WTC11 (cell line): ENCODE measurements around the gene GPR62. TPM values are rescaled to one million over a fixed set of nuclear protein-coding genes. Genes with fewer than 3 reads are reported as not detected.
A peak's percentile ranks its signal among the peaks of the same experiment; 100 is the strongest.
"Not testable (repeated sequence)": the region's sequence is repeated elsewhere in the genome, so short reads cannot be mapped to it uniquely, and the experiment has no call there.

Source experiments
- ATAC-seq: fragments of 200-7000 bp; cut with Tn5 transposase; 2 replicates; pipeline ENCODE4 v1.10.0; 2021; ENCODE audit warnings: mild to moderate bottlenecking, moderate library complexity
- CTCF ChIA-PET: fragments of 300-600 bp; sonication (Branson Sonifier 250); formaldehyde crosslinking; loops from one replicate; lab custom pipeline; 2021; ENCODE audit warnings: antibody characterized with exemption; lab: Charles Lee
- POLR2A ChIA-PET: fragments of 350-600 bp; sonication (Branson Sonifier 250); formaldehyde crosslinking; loops from one replicate; lab custom pipeline; 2021; ENCODE audit warnings: antibody characterized with exemption; lab: Charles Lee
- DNase-seq: peaks from one replicate; pipeline ENCODE4 v3.0.0; 2021; ENCODE audit warnings: low spot score
- H3K27ac Mint-ChIP-seq: 2 replicates; pipeline ENCODE4 v1.8.0; 2021; ENCODE audit warnings: mixed read lengths
- H3K27me3 Mint-ChIP-seq: 2 replicates; pipeline ENCODE4 v1.8.0; 2021; ENCODE audit warnings: low read depth, mild to moderate bottlenecking, moderate library complexity, mixed read lengths
- H3K36me3 Mint-ChIP-seq: 2 replicates; pipeline ENCODE4 v1.8.0; 2021; ENCODE audit warnings: mixed read lengths
- H3K4me1 Mint-ChIP-seq: 2 replicates; pipeline ENCODE4 v1.8.0; 2022; ENCODE audit warnings: mixed read lengths
- H3K4me3 Mint-ChIP-seq: 2 replicates; pipeline ENCODE4 v1.8.0; 2021; ENCODE audit warnings: mild to moderate bottlenecking, moderate library complexity, mixed read lengths
- H3K9me3 Mint-ChIP-seq: 2 replicates; pipeline ENCODE4 v1.8.0; 2021; ENCODE audit warnings: mixed read lengths
- CBFB ChIP-seq: sonication (generic); formaldehyde crosslinking; IDR thresholded peaks from 2 replicates; pipeline ENCODE4 v1.8.1; 2022; ENCODE audit warnings: mild to moderate bottlenecking, low read depth, missing genetic modification reagents
- FOXJ3 ChIP-seq: sonication (generic); formaldehyde crosslinking; IDR thresholded peaks from 2 replicates; pipeline ENCODE4 v1.9.0; 2021; ENCODE audit warnings: missing genetic modification reagents, mild to moderate bottlenecking, borderline replicate concordance
- FOXP1 ChIP-seq: sonication (generic); formaldehyde crosslinking; IDR thresholded peaks from 2 replicates; pipeline ENCODE4 v1.8.0; 2022; ENCODE audit warnings: missing genetic modification reagents, mild to moderate bottlenecking, moderate library complexity, borderline replicate concordance
- NFYB ChIP-seq: sonication (generic); formaldehyde crosslinking; conservative IDR thresholded peaks from 2 replicates; pipeline ENCODE4 v1.8.0; 2022; ENCODE audit warnings: low read depth, missing genetic modification reagents
- NR2C2 ChIP-seq: sonication (generic); formaldehyde crosslinking; IDR thresholded peaks from 2 replicates; pipeline ENCODE4 v1.8.0; 2022; ENCODE audit warnings: mild to moderate bottlenecking, missing genetic modification reagents
- NR3C1 ChIP-seq: sonication (generic); formaldehyde crosslinking; conservative IDR thresholded peaks from 2 replicates; pipeline ENCODE4 v1.8.1; 2023; ENCODE audit warnings: low read depth, mild to moderate bottlenecking, missing genetic modification reagents
- PRRX2 ChIP-seq: fragments of 250-450 bp; sonication (Bioruptor Pico); IDR thresholded peaks from 2 replicates; pipeline ENCODE4 v1.8.0; 2021; ENCODE audit warnings: mild to moderate bottlenecking
- ZNF396 ChIP-seq: fragments of 250-450 bp; sonication (Bioruptor Pico); IDR thresholded peaks from 2 replicates; pipeline ENCODE4 v1.8.0; 2021; ENCODE audit warnings: mild to moderate bottlenecking, moderate library complexity, borderline replicate concordance
- total RNA-seq: library from RNA; stranded (reverse); gene quantifications from 3 replicates; pipeline ENCODE4 v1.2.3, GENCODE V29; 2021
- TF ChIP-seq, protein P1 (sequence below): sonication (generic); formaldehyde crosslinking; IDR thresholded peaks from 2 replicates; pipeline ENCODE4 v1.8.0; 2022; ENCODE audit warnings: missing genetic modification reagents
- TF ChIP-seq, protein P2 (sequence below): sonication (generic); formaldehyde crosslinking; IDR thresholded peaks from 2 replicates; pipeline ENCODE4 v1.8.1; 2022; ENCODE audit warnings: low read depth, missing genetic modification reagents, borderline replicate concordance
- TF ChIP-seq, protein P3 (sequence below): sonication (generic); formaldehyde crosslinking; IDR thresholded peaks from 2 replicates; pipeline ENCODE4 v1.8.1; 2023; ENCODE audit warnings: mild to moderate bottlenecking, moderate library complexity, missing genetic modification reagents
- TF ChIP-seq, protein P4 (sequence below): sonication (generic); formaldehyde crosslinking; IDR thresholded peaks from 2 replicates; pipeline ENCODE4 v1.8.0; 2023; ENCODE audit warnings: mild to moderate bottlenecking, missing genetic modification reagents

Gene GPR62
- total RNA-seq, 1 experiment from 2014 or later: 0.24 TPM

DNA sequence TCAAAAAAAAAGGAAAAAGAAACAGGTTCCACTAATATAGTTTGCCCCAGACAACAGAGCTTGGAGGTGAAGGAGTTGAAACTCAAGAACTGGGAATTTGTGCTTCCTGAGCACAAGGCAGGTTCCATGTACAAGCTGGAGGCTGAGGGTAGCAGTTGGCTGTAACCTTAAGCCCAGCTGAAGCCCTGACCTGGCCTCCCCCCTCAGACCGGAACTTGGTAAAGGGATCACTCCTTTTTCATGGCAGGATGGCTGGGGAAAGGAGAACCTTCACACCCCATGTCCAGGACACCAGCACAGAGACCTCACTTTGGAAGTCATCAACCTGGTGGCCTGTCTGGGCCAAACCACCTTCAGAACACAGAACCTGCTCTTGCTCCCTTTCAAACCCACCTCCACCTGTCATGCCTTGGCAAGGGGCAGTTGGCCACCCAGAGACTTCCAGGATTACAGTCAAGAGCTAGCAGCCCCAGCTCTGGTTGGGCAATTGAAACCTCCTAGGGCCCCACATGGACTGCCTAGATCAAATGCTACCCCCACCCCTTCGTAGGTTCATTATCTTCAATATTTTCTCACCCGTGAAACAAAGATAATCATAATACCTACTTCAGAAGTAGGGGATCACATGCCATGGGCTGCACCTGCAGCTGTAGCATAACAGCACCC lies 37.0 kb downstream of the GPR62 start (continued):
- TF ChIP-seq, protein P1, sequence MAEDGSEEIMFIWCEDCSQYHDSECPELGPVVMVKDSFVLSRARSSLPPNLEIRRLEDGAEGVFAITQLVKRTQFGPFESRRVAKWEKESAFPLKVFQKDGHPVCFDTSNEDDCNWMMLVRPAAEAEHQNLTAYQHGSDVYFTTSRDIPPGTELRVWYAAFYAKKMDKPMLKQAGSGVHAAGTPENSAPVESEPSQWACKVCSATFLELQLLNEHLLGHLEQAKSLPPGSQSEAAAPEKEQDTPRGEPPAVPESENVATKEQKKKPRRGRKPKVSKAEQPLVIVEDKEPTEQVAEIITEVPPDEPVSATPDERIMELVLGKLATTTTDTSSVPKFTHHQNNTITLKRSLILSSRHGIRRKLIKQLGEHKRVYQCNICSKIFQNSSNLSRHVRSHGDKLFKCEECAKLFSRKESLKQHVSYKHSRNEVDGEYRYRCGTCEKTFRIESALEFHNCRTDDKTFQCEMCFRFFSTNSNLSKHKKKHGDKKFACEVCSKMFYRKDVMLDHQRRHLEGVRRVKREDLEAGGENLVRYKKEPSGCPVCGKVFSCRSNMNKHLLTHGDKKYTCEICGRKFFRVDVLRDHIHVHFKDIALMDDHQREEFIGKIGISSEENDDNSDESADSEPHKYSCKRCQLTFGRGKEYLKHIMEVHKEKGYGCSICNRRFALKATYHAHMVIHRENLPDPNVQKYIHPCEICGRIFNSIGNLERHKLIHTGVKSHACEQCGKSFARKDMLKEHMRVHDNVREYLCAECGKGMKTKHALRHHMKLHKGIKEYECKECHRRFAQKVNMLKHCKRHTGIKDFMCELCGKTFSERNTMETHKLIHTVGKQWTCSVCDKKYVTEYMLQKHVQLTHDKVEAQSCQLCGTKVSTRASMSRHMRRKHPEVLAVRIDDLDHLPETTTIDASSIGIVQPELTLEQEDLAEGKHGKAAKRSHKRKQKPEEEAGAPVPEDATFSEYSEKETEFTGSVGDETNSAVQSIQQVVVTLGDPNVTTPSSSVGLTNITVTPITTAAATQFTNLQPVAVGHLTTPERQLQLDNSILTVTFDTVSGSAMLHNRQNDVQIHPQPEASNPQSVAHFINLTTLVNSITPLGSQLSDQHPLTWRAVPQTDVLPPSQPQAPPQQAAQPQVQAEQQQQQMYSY: no peak
- peak; percentile 19; the same call in 1 of the 2 replicates for TF ChIP-seq PRRX2

DNA sequence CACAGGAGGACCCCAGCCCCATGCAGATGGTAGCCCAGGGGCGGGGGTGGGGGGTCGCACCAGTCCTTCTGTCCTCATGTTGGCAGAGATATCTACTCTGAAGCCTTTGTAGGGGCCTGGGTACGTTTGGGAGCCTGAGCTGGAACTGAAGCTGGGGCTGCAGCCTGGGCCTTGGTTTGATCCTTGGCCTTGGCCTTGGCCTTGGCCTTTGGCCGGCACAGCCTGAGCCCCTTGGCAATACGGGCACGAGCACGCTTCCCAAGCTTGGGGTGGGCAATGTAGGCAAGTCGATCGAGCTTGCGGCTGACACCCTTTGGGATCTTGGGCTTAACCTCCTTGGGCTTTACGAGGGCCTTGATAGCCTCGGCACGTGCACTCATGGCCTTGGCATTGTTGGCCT lies 38.5 kb downstream of the GPR62 start:
- peak overlapping the region; percentile 99 for H3K4me3 Mint-ChIP-seq
- ATAC-seq, H3K27me3 Mint-ChIP-seq, POLR2A ChIA-PET, H3K9me3 Mint-ChIP-seq, DNase-seq: not testable (repeated sequence)
- peaks cover 46% of the 10 kb centered on the region for H3K36me3 Mint-ChIP-seq
- CTCF ChIA-PET: interaction anchor here (4.2 kb wide), 1 partner anchor 11 kb away, joined by 31 read pairs; the partner anchor contains the start of gene ACY1
- H3K27ac Mint-ChIP-seq: peak overlapping the region; percentile 83
- peaks cover 38% of the 10 kb centered on the region for H3K4me1 Mint-ChIP-seq

DNA sequence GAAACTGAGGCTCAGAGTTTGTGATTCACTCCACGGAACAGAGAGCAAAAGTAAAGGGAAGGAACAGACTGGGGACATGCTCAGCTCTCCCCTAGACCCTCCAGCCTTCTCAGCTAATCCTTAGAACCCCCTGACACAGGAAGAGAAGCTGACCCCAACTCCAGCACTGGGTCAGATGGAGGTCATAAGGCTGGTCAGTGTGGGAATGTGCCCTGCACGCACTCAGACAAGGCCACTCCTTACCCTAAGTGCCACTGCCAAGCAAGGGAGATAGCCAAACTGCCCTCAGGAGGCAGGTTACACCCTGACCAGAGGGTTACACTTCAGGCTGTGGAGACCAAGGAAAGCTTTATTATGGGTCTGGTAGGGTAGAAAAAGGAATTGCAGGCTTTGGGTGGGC lies 39.3 kb downstream of the GPR62 start:
- Mint-ChIP-seq H3K27ac (peak overlapping the region; percentile 100), H3K9me3 (0 out of 2 replicates have a peak, but pooled peaks cover 2% of the 10 kb centered on the region), H3K36me3 (peaks cover 46% of the 10 kb centered on the region)
- CTCF ChIA-PET: interaction anchor here (1.7 kb wide), 1 partner anchor 21 kb away, joined by 15 read pairs; the partner anchor contains the start of gene ABHD14B
- TF ChIP-seq, protein P2, sequence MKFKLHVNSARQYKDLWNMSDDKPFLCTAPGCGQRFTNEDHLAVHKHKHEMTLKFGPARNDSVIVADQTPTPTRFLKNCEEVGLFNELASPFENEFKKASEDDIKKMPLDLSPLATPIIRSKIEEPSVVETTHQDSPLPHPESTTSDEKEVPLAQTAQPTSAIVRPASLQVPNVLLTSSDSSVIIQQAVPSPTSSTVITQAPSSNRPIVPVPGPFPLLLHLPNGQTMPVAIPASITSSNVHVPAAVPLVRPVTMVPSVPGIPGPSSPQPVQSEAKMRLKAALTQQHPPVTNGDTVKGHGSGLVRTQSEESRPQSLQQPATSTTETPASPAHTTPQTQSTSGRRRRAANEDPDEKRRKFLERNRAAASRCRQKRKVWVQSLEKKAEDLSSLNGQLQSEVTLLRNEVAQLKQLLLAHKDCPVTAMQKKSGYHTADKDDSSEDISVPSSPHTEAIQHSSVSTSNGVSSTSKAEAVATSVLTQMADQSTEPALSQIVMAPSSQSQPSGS (CRISPR knock-in tag): no peak
- TF ChIP-seq FOXP1 (CRISPR knock-in tag): no peak
- no peak for TF ChIP-seq NR3C1 (CRISPR knock-in tag)
- TF ChIP-seq, protein P3, sequence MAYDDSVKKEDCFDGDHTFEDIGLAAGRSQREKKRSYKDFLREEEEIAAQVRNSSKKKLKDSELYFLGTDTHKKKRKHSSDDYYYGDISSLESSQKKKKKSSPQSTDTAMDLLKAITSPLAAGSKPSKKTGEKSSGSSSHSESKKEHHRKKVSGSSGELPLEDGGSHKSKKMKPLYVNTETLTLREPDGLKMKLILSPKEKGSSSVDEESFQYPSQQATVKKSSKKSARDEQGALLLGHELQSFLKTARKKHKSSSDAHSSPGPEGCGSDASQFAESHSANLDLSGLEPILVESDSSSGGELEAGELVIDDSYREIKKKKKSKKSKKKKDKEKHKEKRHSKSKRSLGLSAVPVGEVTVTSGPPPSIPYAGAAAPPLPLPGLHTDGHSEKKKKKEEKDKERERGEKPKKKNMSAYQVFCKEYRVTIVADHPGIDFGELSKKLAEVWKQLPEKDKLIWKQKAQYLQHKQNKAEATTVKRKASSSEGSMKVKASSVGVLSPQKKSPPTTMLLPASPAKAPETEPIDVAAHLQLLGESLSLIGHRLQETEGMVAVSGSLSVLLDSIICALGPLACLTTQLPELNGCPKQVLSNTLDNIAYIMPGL: no peak
- no peak for TF ChIP-seq NR2C2 (CRISPR knock-in tag)
- TF ChIP-seq, protein P4, sequence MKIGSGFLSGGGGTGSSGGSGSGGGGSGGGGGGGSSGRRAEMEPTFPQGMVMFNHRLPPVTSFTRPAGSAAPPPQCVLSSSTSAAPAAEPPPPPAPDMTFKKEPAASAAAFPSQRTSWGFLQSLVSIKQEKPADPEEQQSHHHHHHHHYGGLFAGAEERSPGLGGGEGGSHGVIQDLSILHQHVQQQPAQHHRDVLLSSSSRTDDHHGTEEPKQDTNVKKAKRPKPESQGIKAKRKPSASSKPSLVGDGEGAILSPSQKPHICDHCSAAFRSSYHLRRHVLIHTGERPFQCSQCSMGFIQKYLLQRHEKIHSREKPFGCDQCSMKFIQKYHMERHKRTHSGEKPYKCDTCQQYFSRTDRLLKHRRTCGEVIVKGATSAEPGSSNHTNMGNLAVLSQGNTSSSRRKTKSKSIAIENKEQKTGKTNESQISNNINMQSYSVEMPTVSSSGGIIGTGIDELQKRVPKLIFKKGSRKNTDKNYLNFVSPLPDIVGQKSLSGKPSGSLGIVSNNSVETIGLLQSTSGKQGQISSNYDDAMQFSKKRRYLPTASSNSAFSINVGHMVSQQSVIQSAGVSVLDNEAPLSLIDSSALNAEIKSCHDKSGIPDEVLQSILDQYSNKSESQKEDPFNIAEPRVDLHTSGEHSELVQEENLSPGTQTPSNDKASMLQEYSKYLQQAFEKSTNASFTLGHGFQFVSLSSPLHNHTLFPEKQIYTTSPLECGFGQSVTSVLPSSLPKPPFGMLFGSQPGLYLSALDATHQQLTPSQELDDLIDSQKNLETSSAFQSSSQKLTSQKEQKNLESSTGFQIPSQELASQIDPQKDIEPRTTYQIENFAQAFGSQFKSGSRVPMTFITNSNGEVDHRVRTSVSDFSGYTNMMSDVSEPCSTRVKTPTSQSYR (CRISPR knock-in tag): no peak
- no peak for TF ChIP-seq ZNF396 (CRISPR knock-in tag)
- no peak for TF ChIP-seq FOXJ3 (CRISPR knock-in tag)
- TF ChIP-seq NFYB: no peak
- TF ChIP-seq CBFB: no peak
- TF ChIP-seq PRRX2: no peak
- TF ChIP-seq, all 79 proteins: peak for 0
- no peak for ATAC-seq
- Mint-ChIP-seq H3K4me1 (peaks cover 33% of the 10 kb centered on the region), H3K27me3 (no peaks in the 10 kb centered on the region), H3K4me3 (peak overlapping the region; percentile 99)
- POLR2A ChIA-PET: interaction anchor here (1.9 kb wide), 1 partner anchor 11 kb away, joined by 14 read pairs; the partner anchor contains the start of gene ACY1
- DNase-seq: no peak
